Stomach (tissue), 4 donors: ENCODE measurements around the gene HSD17B7.
"Not testable (repeated sequence)": the region's sequence is repeated elsewhere in the genome, so short reads cannot be mapped to it uniquely, and the experiment has no call there.

Source experiments
- EP300 ChIP-seq: sonication (generic); formaldehyde crosslinking; IDR thresholded peaks from one replicate; pipeline ENCODE4 v1.6.1; 2017; ENCODE audit warnings: antibody characterized with exemption
- POLR2A ChIP-seq, 4 donors: fragments of 450-650 bp; IDR thresholded peaks; one replicate each; pipeline ENCODE4 v1.6.1; 2016; ENCODE audit warnings: antibody characterized with exemption in 4 of 4, control low read depth in 2 of 4, mild to moderate bottlenecking in 1 of 4, moderate library complexity in 1 of 4
- POLR2AphosphoS5 ChIP-seq, 3 donors: sonication (generic); formaldehyde crosslinking; IDR thresholded peaks; one replicate each; pipeline ENCODE4 v1.6.1; 2016; ENCODE audit warnings: antibody characterized with exemption in 3 of 3
- TF ChIP-seq, protein P1 (sequence below), 7 experiments: fragments of 450-650 bp in 4 of 7; fragments of 200-600 bp in 3 of 7; sonication (generic) in 3 of 7; IDR thresholded peaks; one replicate each; pipeline ENCODE4 v1.5.1; 2016 to 2019; ENCODE audit warnings: antibody characterized with exemption in 7 of 7, control low read depth in 2 of 7, mild to moderate bottlenecking in 1 of 7

DNA sequence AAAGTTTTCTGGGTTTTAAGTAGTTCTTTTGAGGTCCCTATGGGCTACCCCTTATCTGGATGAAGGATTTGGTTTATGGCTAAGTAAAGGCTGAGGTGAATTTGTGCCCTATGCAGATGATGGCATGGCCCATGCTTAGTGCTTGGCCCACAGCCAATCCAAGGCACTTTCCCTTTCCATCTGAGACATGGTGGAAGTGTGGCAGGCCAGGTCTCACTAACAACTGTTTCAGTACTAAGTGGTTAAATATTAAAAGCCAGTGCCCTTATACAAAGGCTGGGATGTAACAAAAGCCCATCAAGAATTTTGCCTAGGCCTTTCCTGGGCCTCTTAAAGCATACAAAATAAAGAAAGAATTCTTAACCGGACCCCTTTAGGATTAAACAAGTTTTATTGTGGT, 1.7 kb upstream of the HSD17B7 start:
- TF ChIP-seq, protein P1, sequence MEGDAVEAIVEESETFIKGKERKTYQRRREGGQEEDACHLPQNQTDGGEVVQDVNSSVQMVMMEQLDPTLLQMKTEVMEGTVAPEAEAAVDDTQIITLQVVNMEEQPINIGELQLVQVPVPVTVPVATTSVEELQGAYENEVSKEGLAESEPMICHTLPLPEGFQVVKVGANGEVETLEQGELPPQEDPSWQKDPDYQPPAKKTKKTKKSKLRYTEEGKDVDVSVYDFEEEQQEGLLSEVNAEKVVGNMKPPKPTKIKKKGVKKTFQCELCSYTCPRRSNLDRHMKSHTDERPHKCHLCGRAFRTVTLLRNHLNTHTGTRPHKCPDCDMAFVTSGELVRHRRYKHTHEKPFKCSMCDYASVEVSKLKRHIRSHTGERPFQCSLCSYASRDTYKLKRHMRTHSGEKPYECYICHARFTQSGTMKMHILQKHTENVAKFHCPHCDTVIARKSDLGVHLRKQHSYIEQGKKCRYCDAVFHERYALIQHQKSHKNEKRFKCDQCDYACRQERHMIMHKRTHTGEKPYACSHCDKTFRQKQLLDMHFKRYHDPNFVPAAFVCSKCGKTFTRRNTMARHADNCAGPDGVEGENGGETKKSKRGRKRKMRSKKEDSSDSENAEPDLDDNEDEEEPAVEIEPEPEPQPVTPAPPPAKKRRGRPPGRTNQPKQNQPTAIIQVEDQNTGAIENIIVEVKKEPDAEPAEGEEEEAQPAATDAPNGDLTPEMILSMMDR (IDR thresholded peaks at IDR 0.05), result not testable (repeated sequence)
- not testable (repeated sequence) for TF ChIP-seq POLR2AphosphoS5 (IDR thresholded peaks at IDR 0.05); POLR2A (IDR thresholded peaks at IDR 0.05); EP300
